Esophagus squamous epithelium (tissue), 4 donors: ENCODE results near the gene SOWAHD.

Experiments used
- CTCF ChIP-seq, 6 experiments: fragments of 450-650 bp in 4 of 6; fragments of 200-600 bp in 2 of 6; sonication (generic) in 2 of 6; IDR thresholded peaks; one replicate each; pipeline ENCODE4 v1.5.1; 2016 to 2019; ENCODE audit warnings: antibody characterized with exemption in 6 of 6, mild to moderate bottlenecking in 4 of 6, moderate library complexity in 4 of 6
- POLR2A ChIP-seq, 4 donors: fragments of 450-650 bp; IDR thresholded peaks; one replicate each; pipeline ENCODE4 v1.6.1; 2017; ENCODE audit warnings: antibody characterized with exemption in 4 of 4, mild to moderate bottlenecking in 4 of 4, moderate library complexity in 3 of 4

- TF ChIP-seq POLR2A (IDR thresholded peaks at IDR 0.05) (no peak), CTCF (IDR thresholded peaks at IDR 0.05) (no peak)
Observed at GRCh38 chrX:119734897-119735339, 23.5 kb upstream of the SOWAHD start.
